AML-193 (cell line): Measurements from ENCODE around the gene PPA2.
"Not testable (repeated sequence)": the region's sequence is repeated elsewhere in the genome, so short reads cannot be mapped to it uniquely, and the experiment has no call there.

ENCODE experiments used
- DNase-seq, 2 experiments: peaks; one replicate each; lab custom pipeline; 2025; lab: John Stamatoyannopoulos, UW

Gene PPA2

DNA sequence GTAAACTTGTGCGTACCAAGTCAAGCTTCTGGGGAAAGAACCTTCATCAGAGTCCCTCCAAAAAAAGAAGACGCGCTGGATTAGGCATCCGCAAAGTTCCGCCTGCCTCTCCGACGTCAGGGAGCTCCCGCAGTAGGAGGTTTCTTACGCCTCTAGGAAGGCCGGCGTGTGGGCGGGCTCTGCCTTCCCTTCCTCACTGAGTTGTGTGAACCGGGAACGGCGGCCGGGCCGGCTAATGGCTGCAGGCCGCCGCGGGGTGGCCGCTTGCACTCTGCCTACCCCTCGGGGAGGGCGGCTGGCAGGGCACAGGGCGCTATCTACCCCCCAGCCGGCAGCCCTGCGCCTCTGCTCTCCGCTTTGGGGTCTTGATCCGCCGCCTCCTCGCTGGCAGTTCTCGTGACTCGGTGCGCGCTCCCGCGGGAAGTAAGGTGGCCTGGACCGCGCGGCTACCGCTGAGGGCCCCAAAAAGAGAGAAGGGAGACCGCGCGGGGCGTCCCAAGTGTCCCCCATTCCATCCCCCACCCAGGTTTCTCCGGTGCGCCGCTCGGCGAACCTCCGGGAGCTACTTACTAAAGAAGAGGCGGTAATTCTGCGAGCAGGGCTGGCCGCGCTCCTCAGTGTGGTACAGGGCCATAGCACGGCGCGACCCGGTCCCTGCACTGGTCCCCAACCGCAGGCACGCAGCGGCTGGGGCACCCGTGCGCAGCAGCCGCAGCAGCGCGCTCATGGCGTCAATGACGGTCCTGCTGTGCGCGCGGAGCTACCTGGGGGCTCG, at the start of gene PPA2:
TSS of gene PPA2 (minus strand) at position 739 of the 775 bp plus-strand sequence. CDS start at position 727, 12 bp downstream.
- DNase-seq, result peak; percentile 78 to 87

DNA sequence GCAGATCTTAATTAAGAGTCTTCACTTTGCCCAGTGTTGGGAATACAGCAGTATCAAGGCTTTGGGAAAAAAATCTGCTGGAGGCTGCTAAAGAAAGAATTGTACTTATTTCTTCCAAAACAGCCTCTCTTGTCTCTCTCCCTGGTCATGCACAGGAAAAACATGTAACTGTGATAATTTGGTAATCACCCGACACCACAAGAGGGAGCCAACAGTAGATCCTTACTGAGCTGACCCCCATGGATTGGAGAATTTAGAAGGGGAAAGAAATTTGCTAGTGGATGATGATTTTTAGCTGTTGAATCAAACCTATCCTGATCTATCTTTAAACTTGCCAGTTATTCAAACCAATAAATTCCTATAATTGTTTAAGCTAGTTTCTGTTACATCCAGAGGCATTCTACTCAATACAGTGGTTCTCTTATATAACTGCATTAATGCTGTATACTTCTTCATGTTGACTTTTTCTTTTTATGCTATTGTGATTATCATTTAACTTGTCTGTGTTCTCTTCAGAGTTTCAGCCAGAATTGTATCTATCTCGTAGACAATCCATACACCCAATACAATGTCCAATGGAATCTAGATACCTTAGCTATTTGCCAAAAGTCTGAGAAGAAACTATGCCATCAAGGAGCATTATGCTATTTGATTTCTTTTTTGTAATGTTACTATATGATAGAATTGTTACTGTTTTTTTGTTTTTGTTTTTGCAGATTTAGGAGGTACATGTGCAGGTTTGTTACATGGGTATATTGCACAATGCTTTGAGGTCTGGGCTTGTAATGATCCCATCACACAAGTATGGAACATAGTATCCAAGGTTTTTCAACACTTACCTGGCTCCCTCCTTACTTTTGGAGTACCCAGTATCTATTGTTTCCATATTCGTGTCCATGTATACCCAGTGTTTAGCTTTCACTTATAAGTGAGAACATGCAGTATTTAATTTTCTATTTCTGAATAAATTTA, 47.2 kb upstream of the PPA2 start:
- DNase-seq, result peak; percentile 30 to 38

DNA sequence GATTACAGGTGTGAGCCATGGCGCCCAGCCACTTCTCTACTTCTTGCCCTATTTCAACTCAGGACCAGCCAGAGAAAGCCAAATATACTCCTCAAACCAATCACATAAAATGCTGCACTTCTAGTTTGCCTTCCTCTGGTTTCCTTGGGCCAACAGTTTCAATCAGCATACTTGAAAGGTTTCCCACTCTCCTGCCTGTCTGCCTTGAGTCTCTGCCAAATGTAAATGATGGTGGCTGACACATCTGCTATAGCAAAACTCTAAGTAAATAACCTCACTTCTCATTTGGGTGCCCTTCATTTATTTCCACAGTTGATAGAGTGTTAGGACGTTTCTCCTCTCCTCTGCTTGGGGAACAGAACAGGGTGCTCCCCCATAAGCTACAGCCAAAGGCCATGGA, 36.4 kb upstream of the PPA2 start:
- no peak for DNase-seq

DNA sequence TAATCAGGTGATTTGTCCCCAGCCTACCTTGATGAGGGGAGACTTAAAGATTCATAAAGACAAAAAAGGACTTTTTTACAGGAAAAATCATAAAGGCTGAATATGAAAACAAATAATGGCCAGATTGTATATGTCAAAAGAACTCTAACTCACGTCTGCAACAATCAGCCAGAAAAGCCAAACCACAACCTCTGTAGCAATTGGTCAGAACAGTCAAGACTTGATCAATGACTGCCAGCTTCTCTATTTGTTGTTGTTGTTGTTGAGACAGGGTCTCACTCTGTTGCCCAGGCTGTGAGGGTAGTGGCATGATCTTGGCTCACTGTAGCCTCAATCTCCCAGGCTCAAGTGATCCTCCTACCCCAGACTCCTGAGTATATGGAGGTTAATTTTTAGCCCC, 35.9 kb upstream of the PPA2 start:
- no peak for DNase-seq

DNA sequence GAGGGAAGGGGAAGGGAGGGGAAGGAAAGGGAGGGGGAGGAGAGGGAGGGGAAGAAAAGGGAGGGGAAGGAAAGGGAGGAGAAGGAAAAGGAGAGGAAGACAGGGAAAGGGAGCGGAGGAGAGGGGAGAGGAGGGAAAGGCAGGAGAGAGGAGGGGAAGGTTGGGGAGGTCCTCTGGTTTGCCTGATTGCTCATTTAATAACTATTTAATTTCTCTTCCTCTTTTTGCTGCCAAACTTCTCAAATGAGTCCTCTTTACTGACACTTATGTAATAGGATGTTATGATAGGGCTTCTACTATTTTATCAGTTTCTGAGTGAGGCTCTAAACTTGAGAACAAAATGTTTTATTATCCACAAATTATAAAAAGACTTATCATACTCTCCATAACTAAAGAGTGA, 35.4 kb upstream of the PPA2 start:
- DNase-seq, result peak; percentile 51 to 56

DNA sequence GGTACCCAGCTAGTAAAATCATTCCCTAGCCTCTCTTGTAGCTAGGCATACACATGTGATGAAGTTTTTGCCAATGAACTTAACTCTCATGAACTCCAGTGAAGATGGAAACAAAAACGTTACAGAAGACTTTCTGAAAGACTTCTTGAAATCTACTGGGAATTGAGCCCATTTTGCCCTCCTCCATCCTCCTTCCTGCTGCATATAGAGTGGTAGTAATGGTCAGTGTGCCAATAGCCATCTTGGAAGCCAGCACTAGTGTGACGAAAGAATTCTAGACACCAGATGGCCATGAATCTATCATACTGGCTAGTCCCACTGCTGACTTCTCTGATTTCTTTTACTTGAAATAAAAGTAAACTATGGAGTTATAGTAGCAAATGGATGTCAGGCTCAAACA, 30.9 kb upstream of the PPA2 start:
- no peak for DNase-seq

DNA sequence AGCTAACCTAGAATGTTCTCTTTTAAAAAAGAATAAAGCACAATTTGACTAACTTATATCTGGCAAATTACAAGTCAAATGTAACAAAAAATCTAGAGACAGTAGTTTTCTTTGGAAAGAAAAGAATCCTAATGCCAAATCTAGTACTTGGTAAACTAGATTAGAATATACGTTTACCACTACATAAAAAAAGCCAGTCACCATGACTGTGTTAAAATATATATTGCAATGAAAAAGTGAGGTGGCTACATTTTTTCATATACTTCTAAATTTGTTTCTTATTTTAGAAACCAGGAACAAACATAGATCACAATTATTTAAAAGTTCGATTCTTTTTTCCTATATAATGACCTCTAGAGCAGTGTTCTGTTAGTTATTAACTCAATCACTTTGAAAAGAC, 29.6 kb upstream of the PPA2 start:
- DNase-seq, result no peak

DNA sequence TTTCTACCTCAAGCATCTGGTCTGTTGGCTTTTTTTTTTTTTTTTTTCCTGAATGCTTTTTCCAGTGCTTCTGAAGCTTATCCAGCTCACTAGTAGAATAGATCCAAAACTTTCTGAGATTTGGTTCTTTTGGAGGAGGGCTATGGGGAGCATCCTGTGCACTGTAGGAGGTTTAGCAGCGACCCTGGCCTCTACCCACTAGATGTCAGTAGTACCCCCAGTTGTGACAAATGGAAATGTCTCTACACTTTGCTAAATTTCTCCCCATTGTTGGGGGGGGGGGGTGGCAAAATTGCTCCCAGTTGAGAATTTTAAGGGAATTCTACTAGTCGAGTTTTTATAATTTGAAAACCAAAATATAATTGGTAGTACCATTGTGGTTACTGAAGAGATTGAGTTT, 23.0 kb upstream of the PPA2 start:
- DNase-seq, result peak in 1 of 2 experiments; percentile 4

DNA sequence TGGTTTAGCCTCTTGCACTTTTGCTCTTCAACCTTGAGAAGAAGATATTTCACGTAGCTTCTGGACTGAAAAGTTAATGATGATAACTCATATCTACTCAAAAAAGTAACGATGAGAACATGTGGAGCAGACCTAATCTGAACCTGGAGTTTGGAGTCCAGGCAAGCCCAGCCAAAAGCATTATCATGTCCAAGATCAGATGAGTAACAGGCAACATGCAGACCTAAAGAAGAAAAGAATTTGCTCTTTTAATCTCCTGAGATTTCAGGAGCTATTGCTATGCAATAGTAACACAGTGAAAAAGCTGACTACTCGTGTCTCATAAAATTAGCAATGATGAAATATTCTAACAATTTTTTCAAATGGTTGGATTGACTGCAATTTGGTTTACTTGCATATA, 21.8 kb upstream of the PPA2 start:
- no peak for DNase-seq

DNA sequence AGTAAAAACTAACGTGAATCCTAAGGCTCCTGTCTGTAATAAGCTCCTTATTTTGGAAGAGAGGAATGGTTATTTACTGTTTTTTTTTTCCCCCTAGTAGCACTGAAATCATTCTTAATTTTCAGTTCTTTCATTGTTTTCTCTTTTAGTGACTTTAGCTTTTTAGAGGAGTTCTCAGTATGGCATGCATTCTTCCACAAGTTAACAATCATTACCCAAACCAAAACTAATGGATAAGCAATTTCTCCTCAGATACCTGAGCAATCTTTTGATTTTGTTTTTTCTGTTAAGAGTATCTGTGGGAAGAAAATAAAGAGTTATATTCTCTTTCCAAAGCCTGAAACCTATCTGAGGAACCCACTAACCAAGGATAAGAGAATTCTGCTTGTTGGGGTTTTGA, 16.7 kb upstream of the PPA2 start:
- DNase-seq, result no peak

DNA sequence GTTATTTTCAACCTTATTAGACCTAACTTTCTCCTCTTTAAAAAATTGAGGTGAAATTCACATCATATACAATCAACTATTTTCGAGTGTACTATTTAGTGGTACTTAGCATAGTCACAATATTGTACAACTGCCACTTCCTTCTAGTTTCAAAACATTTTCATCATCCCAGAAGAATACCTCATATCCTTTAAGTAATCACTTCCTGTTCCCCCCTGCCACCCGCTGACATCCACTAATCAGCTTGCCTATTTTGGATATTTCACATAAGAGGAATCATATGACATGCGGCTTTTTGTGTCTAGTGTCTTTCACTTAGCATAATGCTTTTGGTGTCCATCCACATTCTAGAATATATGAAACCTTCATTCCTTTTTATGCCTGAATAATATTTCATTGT, 10.0 kb upstream of the PPA2 start:
- no peak for DNase-seq

DNA sequence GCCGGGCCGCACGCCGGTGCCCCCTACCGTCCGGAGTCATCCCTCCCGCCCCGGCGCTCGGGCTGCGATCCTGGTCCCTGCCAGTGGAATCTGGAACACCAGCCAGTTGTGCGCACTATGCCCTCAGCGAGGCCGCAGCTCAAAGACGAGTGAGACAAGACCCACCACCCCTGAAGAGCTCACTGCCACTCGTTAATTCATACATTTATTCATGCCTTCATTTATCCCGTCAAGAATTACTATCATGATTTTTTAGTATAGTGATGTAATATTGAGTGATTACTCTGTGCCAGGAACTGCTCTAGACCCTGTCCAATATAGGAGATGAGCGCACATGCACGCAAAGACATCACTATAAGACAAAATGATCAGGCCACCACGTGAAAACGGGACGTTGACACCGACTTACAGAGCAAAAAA, 247 bp upstream of the PPA2 start:
- DNase-seq, result no peak

DNA sequence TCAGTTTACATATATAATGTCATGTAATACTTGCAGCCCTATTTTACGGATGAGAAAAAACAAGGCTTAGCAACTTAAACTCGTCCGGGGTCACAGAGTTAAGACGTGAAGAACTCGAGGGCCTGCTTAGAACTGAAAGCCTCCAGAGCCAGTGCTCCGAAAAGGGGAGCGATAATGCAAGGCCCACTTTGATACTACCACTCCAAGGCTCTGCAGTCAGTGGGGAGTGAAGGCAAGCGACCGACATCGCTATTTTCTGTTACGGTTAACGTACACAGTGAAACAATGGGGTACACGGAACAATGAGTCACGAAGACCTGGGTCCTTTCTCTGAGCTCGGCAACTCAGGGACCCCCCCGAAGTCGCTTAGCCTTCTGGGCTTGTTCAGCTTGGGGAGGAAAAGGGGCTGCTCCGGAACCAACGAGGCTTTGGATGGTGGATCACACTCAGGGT, 965 bp downstream of the PPA2 start:
- no peak for DNase-seq

DNA sequence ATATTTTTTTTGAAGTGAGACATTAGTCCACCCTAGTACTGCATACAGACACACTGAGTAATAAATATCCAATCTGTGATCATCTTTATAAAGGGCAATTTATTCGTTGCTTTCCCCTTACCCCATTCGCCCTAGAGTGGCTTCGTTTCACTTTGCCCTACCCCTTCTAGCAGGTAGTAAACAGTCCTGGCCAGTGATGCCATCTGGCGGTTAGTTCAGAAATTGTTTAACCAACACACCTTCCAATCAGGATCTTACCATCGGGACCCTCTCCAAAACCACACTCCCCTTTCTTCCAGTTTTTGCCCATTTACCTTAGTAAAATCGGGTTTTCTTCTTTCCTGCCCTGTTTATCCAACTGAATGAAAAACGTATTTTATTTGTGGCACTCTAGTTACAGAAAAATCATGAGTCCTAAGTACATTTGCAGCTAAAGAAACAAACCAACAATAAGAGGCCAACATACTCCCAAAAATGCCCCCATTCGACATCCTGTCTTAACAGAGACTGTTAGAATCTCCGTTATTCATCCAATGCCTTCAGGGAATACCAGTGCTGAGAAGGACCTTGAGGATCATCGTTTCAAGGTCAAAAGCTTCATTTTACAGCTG, 2.2 kb downstream of the PPA2 start:
- DNase-seq, result peak; percentile 68 to 74

DNA sequence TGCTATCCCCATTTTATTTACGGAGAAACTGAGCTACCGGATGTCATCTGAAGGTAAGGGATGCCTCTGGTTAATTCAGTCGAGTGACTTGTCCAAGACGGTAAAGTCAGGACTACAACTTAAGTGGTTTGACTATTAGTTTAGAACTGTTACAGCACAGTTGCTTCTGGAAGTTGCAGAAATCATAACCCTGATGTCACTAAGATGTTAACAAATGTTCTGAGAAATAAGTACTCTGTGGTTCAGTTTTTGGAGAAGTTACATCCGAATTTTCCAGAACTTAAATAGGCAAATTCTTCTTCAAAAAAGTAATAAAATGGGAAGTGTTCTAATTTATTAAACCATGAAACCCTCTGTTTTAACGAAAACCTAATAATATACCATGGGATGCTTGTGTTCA, 3.1 kb downstream of the PPA2 start:
- peak; percentile 34 to 36 for DNase-seq

DNA sequence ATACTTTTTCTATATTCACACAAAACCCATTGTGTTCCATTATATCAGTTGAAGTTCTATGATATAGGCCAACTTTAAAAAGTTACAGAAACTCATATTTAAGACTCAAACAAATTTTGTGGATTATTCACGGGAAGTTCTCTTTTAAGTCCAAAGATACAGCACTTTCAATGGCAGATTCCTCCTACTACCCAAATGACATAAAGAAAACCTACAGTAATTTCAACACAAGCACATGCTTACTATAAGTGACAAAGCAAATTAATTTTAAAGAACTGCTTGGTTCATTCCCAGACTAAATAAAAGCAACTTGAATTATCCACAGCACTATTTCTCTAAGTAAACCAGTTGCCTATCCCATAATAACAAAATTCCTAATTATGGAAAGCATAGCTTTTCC, 4.1 kb downstream of the PPA2 start:
- DNase-seq, result peak in 1 of 2 experiments; percentile 18

DNA sequence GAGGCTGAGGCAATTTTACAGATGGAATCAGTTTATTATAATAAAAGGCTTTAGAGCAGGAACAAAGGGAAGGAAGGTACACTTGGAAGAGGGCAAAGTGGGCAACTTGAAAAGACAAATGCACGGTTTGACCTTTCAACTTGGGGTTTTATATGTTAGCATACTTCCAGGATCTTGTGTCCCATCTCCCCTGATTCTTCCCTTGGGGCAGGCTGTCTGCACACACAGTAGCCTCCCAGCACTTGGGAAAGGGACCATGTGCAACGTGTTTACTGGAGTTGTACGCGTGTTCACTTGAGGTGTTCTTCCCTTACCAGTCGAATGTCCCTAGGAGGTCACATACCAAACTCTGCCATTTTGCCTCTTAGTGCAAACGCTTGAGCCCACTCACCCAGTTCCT, 7.3 kb downstream of the PPA2 start:
- DNase-seq, result no peak

DNA sequence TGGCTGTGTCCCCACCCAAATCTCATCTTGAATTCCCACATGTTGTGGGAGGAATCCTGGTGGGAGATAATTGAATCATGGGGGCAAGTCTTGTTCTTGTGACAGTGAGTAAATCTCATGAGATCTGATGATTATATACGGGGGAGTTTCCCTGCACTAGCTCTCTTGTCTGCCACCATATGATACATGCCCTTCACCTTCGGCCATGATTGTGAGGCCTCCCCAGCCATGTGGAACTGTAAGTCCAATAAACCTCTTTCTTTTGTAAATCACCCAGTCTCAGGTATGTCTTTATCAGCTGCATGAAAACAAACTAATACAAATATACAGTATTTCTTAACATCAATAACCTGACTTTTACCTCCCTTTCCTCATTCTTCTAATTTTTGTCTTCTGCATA, 9.3 kb downstream of the PPA2 start:
- DNase-seq, result not testable (repeated sequence)

DNA sequence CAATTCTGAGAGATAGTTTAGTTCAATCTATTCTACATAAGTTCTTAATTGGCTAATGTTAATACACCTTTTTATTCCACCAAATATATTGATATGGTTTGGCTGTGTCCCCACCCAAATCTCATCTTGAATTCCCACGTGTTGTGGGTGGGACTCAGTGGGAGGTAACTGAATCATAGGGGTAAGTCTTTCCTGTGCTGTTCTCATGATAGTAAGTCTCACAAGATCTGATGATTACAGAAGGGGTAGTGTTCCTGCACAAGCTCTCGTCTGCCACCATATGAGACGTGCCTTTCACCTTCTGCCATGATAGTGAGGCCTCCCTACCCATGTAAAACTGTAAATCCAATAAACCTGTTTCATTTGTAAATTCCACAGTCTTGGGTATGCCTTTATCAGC, 11.3 kb downstream of the PPA2 start:
- DNase-seq, result no peak

DNA sequence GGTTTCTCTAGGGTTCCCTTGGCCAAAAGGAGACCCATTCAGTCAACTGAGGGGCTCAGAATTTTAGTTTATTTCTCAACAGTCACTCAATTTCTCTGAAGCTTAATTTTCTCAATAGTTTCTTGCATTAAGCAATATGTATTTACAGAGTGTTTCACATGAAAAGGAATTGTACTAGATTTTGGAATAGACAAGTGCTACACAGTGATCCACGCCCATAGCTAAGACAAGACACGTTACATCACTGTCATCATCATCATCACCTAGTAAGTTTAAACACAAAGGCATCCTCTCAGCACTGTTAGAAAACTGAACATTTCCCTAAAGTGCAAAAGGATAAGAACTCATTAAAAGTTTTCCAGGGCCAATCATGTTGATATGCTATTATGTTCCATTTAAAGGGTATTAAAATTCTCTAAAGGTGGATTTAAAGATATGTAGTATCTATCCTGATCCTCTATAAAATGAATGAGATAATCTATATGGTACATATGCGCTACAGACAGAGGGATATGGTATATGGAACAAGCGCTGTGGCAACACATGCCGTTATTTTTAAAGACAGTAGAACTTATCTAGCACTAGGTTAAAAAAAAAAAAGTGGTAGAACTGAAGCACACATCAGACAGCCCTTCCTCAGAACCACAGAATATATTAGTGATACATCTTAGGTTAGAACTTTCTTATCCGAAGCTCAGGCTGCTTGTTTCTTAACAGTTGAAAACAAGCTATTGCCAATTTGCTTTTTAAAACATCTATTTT, 12.1 kb downstream of the PPA2 start:
- DNase-seq, result peak; percentile 32 to 49

DNA sequence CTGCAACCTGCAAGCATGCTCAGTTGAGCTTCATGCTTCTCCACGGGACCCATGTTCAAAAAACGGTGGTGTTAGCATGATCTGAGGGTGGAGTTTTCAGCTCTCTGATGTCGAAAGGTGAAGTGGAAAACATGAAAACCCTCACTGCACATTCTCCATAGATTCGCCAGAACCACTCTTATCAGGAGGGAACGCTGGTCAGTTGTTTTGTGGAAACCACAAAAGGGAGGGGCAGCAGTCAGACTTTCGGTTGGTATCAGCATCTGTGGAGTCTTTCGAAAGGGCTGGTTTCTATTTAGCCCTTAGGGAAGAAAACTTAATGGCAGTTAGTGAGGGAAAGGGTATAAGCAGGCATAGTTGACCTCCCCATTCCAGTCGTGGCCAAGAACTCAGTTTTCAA, 12.6 kb downstream of the PPA2 start:
- DNase-seq, result peak in 1 of 2 experiments; percentile 49

DNA sequence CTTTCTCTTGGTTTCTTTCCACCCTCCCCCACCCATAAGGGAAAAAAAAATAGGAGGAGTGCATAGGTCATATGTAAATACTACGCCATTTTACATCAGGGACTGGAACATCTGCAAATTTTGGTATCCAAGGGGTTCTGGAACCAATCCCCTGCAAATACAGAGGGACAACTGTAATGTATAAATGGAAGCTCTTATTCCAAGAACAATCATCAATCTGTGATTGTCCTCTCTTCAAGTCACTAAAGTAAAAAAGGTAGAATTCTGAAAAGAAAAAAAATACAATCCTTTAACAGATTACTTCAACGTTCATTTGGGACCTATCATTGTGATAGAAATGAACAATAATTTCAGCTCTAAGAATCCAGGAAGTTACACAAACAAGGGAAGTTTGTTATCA, 13.6 kb downstream of the PPA2 start:
- DNase-seq, result no peak
